DMS53 treated with DMSO at 0.1 percent for 48 hours (cell line): Measurements from ENCODE around the gene PTPRJ.
A peak's percentile ranks its signal among the peaks of the same experiment; 100 is the strongest.
"Not testable (repeated sequence)": the region's sequence is repeated elsewhere in the genome, so short reads cannot be mapped to it uniquely, and the experiment has no call there.

ENCODE experiments used
- DNase-seq: peaks from one replicate; lab custom pipeline; 2025; ENCODE audit not compliant: unreplicated experiment; lab: John Stamatoyannopoulos, UW

PTPRJ gene

DNA sequence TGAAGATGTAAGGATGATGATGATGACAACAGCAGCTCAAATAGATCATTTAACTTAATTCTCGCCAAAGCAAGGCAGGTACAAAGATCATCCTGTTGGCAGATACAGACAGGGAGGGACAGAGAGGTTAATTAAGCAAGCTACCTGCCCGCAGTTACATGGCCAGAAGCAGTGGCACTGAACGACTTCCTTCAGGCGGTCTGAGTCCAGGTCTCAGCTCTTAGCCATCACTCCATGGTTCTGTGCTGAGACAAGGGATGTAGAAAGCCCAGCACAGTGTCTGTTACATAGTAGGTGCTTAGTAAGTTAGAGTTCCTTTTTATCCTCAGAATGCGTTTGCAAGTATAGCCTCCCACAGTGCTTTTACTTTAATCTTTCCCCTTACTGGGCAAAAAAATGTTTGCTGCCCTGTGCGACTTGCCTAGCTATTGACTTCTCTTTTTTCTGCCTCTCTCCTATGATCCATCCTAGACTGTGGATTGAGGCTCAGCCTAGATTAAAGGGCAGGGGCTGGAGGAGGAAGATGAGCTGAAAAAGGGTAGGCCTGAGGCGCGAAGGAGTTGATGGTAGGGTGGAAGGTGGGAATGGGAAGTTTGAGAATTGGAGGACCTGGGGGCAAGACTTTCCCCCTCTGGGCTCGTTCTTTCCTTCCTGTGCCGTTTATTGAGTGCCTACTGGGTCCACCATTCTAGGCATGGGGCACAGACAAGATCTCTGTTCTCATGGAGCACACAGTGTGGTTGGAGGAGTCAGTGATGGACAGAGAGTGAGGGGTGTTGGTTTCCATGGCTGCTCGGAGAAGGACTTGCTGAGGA is 128.1 kb downstream of the PTPRJ start:
- no peak for DNase-seq

DNA sequence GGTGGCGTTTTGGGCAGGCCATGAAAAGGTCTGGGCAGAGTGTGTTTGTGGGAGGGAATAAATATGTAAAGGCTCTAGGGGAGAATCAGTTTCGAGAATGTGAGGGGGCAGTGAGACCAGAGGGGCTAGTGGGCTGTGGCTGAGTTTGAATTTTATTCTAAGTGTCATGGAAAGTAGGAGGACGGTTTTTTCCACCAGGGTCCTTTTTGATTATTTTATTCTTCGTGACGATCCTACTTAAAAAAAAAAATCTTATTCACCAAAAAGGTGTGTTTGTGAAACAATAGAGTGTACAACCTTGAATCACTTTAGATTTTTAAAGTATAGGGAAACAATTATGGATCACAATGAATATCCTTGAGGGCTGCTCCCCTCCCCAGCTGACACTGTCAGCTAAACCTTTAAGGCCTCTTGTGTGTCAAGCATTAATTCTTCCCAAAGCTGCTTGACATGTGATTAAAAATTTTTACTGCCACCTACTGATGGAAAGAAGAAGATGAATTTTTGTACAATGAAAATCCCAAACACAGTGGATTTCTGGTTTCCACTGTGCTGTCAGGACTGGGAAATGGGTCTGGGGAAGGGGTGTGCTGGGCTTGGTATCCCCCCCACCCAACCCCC is 128.8 kb downstream of the PTPRJ start:
- DNase-seq: peak; percentile 57

DNA sequence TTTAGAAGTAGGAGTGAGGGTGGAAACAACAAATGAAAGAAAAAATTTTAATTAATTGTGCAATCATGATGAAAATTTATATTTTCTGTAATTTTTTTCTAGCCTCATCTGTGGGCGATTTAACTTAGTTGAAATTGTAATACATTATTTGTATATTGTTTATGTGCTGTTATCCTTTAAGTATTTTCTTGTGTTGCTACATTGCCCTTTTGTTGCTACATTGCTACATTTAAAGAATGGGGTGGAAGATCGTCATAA is 130.1 kb downstream of the PTPRJ start:
- DNase-seq: no peak

DNA sequence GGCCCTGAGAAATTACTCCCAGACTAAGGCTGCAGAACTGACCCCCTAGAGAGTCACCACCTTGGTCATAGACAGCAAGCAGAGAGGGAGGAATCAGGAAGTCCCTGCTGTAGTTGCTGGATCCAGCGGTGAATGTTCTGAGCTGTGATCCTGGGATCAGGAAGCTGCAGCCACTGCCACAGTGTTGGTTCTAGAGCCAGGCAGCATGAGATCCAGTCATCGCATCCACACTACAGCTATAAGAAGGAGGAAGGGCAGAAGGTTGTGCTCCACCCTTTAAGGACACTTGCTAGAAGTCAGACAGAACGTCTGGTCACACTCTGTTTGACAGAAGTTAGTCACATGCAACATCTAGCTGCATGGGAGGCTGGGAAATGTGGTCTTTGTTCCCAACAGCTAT is 131.5 kb downstream of the PTPRJ start:
- DNase-seq: no peak

DNA sequence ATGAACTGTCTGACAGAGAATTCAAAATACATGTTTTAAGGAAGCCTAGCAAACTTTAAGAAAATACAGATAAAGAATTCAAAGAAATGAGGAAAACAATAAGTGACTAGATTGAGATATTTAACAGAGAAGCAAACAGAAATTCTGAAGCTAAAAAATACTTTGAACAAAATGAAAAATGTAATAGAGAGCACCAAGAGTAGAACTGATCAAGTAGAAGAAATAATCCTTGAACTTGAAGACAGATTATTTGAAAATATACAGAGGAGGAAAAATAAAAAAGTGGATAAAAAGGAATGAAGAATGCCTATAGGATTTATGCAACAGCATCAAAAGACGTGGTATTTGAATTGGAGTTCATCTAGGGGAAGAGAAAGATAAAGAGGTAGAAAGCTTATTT is 134.4 kb downstream of the PTPRJ start:
- DNase-seq: no peak

DNA sequence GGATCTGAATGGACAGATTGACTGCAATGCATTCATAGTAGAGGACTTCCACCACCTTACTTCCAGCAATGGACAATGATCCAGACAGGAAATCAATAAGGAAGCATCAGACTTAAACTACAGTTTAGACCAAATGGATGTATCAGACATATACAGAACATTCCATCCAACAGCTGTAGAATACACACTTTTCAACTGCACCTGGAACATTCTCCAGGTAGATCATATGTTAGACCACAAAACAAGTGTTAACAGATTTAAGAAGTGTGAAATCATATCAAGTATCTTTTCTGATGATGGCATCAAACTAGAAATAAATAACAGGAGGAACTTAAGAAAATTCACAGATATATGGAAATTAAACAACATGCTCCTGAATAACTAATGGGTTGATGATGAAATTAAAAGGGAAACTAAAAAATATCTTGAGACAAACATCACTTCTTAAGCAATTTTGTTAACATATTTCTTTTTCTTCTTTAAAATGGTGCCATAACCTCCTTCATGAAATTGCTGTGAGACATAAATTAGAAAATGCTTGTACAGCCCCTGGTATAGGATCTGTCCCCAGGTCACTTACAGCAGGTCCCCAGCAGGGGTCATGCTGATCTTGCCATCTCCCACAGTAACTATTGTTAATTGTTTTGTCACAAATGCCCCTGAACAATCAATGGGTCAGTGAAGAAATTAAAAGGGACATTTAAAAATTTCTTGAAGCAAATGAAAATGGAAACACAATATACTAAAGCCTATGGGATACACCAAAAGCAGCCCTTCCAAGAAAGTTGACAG is 136.3 kb downstream of the PTPRJ start:
- no peak for DNase-seq

DNA sequence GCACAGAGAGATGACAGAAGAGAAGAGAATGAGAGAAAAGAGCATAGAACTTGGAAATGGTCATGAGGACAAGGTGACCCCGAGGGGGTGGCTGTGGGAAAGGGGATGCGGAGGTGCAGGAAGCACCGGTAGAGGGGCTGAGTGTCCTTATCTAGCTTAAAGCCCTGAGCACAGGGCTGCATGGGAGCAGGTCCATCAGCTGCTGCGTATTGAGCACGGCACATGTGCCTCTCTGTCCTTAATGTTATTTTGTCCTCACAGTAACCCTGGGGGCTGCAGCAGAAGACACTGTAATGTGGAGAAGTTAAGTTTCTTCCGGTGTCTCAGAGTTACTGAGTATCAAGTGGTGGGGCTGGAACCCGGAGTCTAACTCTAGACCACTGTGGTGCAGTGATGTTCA is 141.9 kb downstream of the PTPRJ start:
- DNase-seq: no peak

DNA sequence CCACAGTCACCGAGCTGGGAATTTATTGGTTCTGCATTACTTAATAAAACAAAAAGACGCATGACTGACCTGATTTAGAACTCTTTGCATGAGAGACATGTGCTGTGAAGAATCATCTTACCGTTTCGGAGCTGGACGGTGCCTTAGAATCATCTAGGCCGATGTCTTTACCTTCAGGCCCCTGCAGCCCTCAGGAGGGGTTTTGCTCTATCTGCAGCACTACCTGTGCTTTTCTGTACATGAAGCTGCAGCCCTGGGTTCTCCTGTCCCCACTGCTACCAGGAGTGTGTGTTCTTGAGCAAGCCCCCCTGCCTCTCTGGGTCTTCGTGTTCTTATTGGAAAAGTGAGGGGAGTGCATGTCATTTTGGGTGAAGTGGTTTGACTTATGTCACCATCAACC is 142.3 kb downstream of the PTPRJ start:
- no peak for DNase-seq

DNA sequence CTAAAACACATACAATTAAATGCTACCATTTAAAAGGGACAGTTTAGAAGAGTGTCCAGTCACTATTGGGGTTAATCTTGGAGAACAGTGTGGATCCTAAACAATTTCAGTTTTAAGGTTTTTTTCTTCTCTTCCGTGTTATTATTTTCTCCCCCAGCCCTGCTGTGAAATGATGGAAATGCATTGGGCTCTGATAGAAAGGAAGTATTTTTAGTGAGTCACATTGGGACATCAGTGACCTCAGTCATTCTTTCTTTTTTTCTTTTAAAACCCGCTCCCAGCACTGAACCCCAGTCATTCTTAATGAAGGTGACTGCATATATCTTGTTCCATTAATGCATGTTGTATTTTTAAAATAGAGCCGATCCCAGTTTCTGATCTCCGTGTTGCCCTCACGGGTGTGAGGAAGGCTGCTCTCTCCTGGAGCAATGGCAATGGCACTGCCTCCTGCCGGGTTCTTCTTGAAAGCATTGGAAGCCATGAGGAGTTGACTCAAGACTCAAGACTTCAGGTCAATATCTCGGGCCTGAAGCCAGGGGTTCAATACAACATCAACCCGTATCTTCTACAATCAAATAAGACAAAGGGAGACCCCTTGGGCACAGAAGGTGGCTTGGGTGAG is 143.0 kb downstream of the PTPRJ start:
- DNase-seq: no peak

DNA sequence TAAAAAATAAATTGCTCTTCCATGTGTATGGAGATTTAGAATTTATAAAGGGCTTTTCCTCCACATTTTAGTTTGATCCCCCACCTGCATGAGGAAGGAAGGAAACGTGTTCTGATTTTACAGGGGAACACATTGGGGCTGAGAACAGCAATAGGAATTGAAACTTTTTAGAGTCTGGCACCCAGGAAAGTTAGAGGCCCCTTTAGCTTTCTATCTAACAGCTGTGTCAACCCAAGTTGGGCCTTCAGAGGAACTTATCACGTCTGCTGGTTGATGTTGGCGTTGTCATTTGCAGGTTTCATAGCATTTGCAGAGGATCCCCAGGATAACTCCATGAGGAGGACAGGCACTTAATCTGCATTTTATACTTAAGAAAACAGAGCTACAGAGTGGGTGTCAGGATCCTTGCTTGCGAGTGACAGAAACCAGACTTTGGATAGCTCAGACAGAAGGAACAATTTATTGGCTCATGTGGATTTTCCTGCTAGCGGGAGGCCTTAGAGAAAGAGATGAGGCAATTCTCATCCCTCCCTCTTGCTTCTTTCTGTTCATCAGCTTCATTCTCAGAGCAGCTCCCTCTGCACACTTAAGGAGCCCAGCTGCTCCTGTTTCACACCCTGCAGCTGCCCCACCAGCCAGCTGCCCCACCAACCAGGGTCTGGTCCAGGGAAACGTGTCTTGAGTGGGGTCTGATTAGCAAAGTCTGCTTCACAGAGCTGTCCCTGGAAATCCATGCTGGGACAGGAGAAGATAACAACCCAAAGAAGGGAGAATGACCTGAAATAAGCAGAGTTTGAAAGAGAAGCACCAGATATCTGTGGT is 143.8 kb downstream of the PTPRJ start:
- no peak for DNase-seq

DNA sequence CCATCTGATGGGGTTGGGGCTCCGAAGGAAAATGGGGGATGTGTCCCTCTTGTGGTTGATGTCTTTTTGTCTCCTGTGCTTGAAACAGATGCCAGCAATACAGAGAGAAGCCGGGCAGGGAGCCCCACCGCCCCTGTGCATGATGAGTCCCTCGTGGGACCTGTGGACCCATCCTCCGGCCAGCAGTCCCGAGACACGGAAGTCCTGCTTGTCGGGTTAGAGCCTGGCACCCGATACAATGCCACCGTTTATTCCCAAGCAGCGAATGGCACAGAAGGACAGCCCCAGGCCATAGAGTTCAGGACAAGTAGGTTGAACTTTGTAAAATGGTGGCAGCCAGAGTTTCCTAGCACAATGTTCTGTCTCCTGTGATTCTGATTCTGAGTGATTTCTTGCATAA is 144.5 kb downstream of the PTPRJ start:
- no peak for DNase-seq

DNA sequence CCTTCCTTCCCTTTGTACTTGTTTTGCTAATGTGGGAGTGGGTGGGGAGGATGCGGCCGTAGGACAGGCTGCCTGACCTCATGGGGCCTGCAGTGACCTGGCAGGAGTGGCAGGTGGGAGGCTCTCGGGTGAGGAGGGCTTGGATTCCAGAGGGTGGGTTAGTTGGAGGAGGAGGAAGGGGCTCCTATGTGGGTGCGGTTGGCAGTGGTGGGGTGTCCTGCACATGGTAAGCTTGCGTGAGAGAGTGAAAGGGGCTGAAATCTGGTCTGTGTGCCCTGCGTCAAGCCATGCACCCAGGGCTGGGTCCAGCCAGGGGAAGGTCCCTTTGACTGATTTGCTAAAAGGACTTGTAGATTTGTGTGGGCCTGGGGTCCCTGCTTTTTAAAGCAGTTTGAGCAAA is 145.5 kb downstream of the PTPRJ start:
- DNase-seq: no peak

DNA sequence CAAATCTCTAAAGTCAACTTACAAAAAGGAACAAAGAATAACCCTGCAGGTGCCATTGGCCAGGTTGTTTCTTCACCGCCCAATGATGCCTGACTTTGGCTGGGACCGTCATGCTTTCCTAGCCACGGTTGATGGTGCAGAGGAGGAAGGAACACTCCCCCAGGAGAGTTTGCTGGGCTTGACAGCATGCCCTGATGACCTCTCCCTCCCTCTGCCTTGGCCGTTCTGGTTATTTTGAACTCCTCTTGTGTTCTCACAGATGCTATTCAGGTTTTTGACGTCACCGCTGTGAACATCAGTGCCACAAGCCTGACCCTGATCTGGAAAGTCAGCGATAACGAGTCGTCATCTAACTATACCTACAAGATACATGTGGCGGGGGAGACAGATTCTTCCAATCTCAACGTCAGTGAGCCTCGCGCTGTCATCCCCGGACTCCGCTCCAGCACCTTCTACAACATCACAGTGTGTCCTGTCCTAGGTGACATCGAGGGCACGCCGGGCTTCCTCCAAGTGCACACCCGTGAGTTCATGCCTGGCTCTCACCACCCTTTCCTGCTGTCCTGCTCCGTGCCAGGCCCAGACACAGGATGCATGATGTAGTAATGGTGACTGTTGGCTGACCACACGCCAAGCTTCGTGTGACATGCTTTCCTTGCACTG is 147.3 kb downstream of the PTPRJ start:
- no peak for DNase-seq

DNA sequence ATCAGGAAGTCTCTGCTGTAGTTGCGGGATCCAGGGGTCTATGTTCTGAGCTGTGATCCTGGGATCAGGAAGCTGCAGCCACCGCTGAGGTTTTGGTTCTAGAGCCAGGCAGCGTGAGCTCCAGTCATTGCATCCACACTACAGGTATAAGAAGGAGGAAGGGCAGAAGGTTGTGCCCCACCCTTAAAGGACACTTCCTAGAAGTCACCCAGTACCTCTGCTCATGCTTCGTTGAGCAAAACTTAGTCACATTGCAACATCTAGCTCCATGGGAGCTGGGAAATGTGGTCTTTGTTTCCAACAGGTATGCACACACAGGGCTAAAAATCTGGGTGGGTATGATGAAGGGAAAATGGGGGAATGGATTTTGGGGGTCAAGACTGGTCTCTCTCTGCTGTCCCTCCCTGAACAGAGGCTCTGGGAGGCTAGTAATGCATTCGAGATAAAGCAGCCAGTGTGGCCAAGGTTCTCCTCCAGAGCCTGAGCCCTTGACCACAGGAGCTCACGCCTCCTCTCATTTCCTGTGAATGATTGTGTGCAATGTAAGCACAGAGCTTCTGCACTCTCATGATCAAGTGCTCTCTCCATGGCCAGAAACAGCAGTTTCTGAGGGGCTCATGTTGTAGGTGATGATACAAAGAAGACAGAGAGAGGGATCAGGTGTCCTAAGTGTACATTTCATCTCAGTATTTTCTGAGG is 149.5 kb downstream of the PTPRJ start:
- DNase-seq: no peak

DNA sequence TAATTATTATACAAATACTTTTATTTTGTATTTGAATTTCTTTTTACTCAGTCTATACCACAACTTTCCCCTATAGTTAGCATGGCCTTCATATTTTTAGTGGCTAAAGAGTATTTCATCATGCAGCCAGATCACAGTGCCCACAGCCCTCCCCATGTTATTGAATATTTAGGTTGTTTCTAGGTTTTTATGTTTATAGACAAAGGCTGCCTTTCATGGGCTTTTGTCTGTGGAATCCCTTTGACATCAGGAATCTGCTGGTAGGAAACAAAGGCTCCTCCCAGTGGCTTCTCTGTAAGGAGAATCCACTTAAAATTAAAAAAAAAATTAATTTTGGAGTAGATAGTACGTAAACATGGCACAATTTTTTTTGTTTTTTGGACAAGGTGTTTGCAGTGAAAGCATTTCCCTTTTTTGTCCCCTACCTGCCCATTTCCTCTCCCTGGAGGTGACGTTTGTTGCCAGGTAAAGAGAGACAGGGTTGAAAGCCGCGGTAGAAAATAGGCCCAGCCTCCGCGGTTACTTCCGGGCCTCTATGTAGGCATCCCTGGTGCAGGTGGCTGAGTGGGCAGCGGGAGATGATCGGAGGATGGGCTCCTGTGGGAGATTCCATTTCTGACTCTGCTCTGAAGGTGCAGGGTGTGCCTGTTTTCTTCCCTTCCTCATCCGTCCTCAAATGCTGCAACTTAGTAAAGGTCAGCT is 154.0 kb downstream of the PTPRJ start:
- DNase-seq: no peak

DNA sequence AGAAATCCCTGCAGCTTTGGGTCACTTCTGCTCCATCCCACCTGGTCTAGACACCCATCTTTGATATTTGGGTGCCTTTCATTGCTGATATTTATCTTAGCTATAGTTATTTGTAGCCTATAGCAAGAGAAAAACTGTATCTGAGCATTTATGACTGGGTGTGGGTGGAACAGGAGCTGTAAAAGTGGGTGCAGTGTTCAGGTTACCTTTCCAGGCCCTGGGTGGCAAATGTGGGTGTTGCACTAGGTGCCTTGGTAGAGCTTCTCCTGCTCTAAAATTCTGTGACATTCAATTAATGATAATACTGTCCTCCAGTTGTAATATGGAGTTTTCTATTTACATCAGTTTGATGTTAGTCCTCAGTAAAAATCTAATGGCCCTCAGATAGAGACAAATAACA is 157.9 kb downstream of the PTPRJ start:
- DNase-seq: no peak

DNA sequence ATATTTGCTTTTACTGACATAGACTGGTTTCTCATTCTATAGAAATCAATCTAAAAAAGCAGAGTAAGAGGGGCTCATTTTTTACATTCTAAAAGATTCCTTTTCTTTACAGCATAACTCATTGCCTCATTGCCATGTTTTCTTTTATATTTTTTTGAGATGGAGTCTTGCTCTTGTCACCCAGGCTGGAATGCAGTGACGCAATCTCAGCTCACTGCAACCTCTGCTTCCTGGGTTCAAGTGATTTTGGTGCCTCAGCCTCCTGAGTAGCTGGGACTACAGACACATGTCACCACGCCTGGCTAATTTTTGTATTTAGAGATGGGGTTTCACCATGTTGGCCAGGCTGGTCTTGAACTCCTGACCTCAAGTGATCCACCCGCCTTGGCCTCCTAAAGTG is 159.5 kb downstream of the PTPRJ start:
- DNase-seq: not testable (repeated sequence)

DNA sequence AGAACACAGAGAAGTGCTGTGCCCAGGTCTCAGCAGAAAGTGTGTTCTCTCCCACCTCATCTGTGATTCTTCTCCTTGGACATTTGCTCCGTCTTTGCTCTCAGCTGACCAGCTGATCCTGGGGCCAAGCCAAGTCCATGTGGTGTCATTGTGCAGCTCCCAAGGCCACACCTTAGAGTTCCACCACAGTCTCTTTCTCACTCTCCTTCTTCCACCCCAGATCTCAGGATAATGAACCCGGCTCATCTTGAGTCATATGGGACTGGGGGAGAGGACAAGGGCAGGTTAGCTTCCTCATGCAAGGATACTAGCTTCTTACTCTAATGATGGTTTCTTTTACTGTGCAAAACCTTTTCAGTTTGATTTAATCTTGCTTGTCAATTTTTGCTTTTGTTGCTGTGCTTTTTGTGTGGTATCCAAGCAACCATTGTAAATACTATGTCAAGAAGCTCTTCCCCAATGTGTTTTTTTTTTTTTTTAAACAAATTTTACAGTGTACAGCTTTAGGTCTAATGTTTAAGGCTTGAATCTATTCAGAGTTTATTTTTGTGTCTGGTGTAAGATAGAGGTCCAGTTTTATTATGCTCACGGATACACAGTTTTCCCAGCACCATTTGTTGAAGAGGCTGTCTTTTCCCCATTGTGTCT is 161.2 kb downstream of the PTPRJ start:
- no peak for DNase-seq

DNA sequence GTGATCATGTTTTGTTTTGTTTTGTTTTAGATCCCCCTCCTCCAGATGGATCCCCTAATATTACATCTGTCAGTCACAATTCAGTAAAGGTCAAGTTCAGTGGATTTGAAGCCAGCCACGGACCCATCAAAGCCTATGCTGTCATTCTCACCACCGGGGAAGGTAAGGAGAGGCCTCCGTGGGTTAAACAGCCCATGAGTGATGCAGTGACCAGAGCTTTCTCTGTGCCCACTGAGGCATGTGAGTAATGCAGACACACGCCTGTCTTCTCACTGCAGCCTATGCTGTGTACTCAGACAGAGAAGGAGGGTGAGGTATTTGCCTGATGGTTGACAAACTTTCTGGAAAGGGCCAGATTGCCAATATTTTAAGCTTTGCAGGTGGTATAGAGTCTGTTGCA is 162.5 kb downstream of the PTPRJ start:
- DNase-seq: no peak
